Stomach (tissue), 9 donors: ENCODE data around the gene IPO13. TPM values are rescaled to one million over a fixed set of nuclear protein-coding genes. Genes with fewer than 3 reads are reported as not detected.

Source experiments
- DNase-seq, 2 donors: peaks; one replicate each; pipeline versions ENCODE4 v3.0.0 to v3.0.0-alpha.2; 2013 to 2019
- H3K27ac ChIP-seq, 5 donors: fragments of 200-600 bp in 4 of 5; sonication (generic) in 4 of 5; one replicate each; pipeline ENCODE4 v1.5.1; 2013 to 2019; ENCODE audit warnings: mild to moderate bottlenecking in 1 of 5, moderate library complexity in 1 of 5
- H3K27me3 ChIP-seq, 3 donors: fragments of 200-600 bp; sonication (generic); one replicate each; pipeline ENCODE4 v1.5.1; 2017 to 2019; ENCODE audit warnings: mixed run types in 1 of 3
- H3K36me3 ChIP-seq, 4 donors: fragments of 200-600 bp; sonication (generic); 1 replicate in 3 of 4; 2 replicates in 1 of 4; pipeline ENCODE4 v1.5.1; 2016 to 2019
- H3K4me1 ChIP-seq, 4 donors: fragments of 200-600 bp; sonication (generic); one replicate each; pipeline ENCODE4 v1.5.1; 2016 to 2019
- H3K4me3 ChIP-seq, 4 donors: fragments of 200-600 bp; sonication (generic) in 3 of 4; one replicate each; pipeline ENCODE4 v1.5.1; 2016 to 2019; ENCODE audit warnings: mild to moderate bottlenecking in 1 of 4
- H3K9me3 ChIP-seq, 4 donors: fragments of 200-600 bp; sonication (generic); one replicate each; pipeline ENCODE4 v1.5.1; 2016 to 2019
- EP300 ChIP-seq: sonication (generic); formaldehyde crosslinking; IDR thresholded peaks from one replicate; pipeline ENCODE4 v1.6.1; 2017; ENCODE audit warnings: antibody characterized with exemption
- POLR2A ChIP-seq, 4 donors: fragments of 450-650 bp; IDR thresholded peaks; one replicate each; pipeline ENCODE4 v1.6.1; 2016; ENCODE audit warnings: antibody characterized with exemption in 4 of 4, control low read depth in 2 of 4, mild to moderate bottlenecking in 1 of 4, moderate library complexity in 1 of 4
- POLR2AphosphoS5 ChIP-seq, 3 donors: sonication (generic); formaldehyde crosslinking; IDR thresholded peaks; one replicate each; pipeline ENCODE4 v1.6.1; 2016; ENCODE audit warnings: antibody characterized with exemption in 3 of 3
- WGBS, 5 donors: extraction: QIAGEN DNeasy Blood & Tissue Kit in 3 of 5; methylation state at CpG; one replicate each; pipeline versions ENCODE4 v1.1.5 to v1.1.7; 2013 to 2018; 5-methylcytosine and 5-hydroxymethylcytosine counted together
- intact Hi-C: fragments of 100-400 bp; cut with DNase I; formaldehyde crosslinking; loops from one replicate; pipeline ENCODE4 v1.15.1; 2023; ENCODE audit warnings: low total_unique reads
- polyA plus RNA-seq, 3 donors: library from polyadenylated mRNA; stranded (reverse); fragments of 200-250 nt; gene quantifications; one replicate each; pipeline ENCODE4 v1.2.3, GENCODE V29; 2013
- total RNA-seq, 5 donors: library from RNA; depleted of rRNA; stranded (reverse); fragments of >200 nt; gene quantifications; one replicate each; pipeline versions ENCODE4 v1.1.0 to v1.2.3, GENCODE V29; 2014 to 2016
- TF ChIP-seq, protein P1 (sequence below), 7 experiments: fragments of 450-650 bp in 4 of 7; fragments of 200-600 bp in 3 of 7; sonication (generic) in 3 of 7; IDR thresholded peaks; one replicate each; pipeline ENCODE4 v1.5.1; 2016 to 2019; ENCODE audit warnings: antibody characterized with exemption in 7 of 7, control low read depth in 2 of 7, mild to moderate bottlenecking in 1 of 7
- donor health status: healthy with polysubstance abuse.
- donor health status: Bipolar disorder and iron deficiency.
- donor health status: healthy.

IPO13 gene
- total and polyA plus RNA-seq, 8 donors: 6.2 to 54.5 (median 16.9) TPM

GRCh38 chr1:43970502-43970901 lies 23.8 kb downstream of the IPO13 start:
- 33 to 45% (median 42%) methylated on average over 3 to 5 of the region's 5 CpGs for WGBS, 5 donors
- no peak for TF ChIP-seq POLR2A (IDR thresholded peaks at IDR 0.05)
- H3K9me3 ChIP-seq: no peaks in the 10 kb centered on the region
- H3K4me1 ChIP-seq: peaks cover 16 to 39% (median 31%) of the 10 kb centered on the region in 4 donors
- peaks cover 3 to 48% (median 40%) of the 10 kb centered on the region in 4 donors for H3K36me3 ChIP-seq
- no peak for DNase-seq
- H3K4me3 ChIP-seq: peak overlapping the region; percentile 81 to 99 (median 93)
- intact Hi-C loops: no loop called here
- H3K27ac ChIP-seq: peak overlapping the region in 3 of 5 donors; percentile 32 to 75 (median 54)
- no peaks in the 10 kb centered on the region for H3K27me3 ChIP-seq

GRCh38 chr1:43970911-43971310 lies 24.2 kb downstream of the IPO13 start:
- no peaks in the 10 kb centered on the region for H3K9me3 ChIP-seq

DNA sequence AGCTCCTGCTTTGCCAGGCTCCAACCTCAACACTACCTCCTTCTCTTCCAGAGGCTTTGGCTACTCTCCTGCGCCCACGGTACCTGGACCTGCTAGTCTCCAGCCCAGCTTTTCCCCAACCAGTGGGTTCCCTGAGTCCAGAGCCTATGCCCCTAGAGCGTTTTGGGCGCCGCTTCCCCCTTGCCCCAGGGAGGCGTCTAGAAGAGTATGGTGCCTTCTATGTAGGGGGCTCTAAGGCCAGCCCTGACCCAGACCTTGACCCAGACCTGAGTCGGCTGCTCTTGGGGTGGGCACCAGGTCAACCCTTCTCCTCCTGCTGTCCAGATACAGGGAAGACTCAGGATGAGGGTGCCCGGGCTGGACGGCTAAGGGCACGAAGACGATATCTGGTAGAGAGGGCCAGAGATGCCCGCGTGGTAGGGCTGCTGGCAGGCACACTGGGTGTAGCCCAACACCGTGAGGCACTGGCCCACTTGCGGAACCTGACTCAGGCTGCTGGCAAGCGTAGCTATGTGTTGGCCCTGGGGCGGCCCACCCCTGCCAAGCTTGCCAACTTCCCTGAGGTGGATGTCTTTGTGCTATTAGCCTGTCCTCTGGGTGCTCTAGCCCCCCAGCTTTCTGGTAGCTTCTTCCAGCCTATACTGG lies 24.7 kb downstream of the IPO13 start:
- peak overlapping the region in 2 of 4 donors; percentile 96 to 99 for H3K4me3 ChIP-seq
- no peak overlapping the region for H3K27ac ChIP-seq
- no peaks in the 10 kb centered on the region for H3K9me3 ChIP-seq
- 93 to 97% (median 97%) methylated on average over 13 to 17 of the region's 17 CpGs for WGBS, 5 donors
- no peak for DNase-seq
- TF ChIP-seq, protein P1, sequence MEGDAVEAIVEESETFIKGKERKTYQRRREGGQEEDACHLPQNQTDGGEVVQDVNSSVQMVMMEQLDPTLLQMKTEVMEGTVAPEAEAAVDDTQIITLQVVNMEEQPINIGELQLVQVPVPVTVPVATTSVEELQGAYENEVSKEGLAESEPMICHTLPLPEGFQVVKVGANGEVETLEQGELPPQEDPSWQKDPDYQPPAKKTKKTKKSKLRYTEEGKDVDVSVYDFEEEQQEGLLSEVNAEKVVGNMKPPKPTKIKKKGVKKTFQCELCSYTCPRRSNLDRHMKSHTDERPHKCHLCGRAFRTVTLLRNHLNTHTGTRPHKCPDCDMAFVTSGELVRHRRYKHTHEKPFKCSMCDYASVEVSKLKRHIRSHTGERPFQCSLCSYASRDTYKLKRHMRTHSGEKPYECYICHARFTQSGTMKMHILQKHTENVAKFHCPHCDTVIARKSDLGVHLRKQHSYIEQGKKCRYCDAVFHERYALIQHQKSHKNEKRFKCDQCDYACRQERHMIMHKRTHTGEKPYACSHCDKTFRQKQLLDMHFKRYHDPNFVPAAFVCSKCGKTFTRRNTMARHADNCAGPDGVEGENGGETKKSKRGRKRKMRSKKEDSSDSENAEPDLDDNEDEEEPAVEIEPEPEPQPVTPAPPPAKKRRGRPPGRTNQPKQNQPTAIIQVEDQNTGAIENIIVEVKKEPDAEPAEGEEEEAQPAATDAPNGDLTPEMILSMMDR (IDR thresholded peaks at IDR 0.05): no peak
- TF ChIP-seq POLR2AphosphoS5 (IDR thresholded peaks at IDR 0.05) (no peak), POLR2A (IDR thresholded peaks at IDR 0.05) (no peak), EP300 (no peak)
- no peaks in the 10 kb centered on the region for H3K27me3 ChIP-seq
- peaks cover 6 to 44% (median 36%) of the 10 kb centered on the region in 4 donors for H3K36me3 ChIP-seq
- peaks cover 25 to 49% (median 41%) of the 10 kb centered on the region in 4 donors for H3K4me1 ChIP-seq
- intact Hi-C loops: no loop called here

More at GRCh38 chr1:43970911-43971310, 24.2 kb downstream of the IPO13 start:
- Histone ChIP-seq H3K4me1 (peaks cover 20 to 43% (median 36%) of the 10 kb centered on the region in 4 donors), H3K36me3 (peaks cover 3 to 44% (median 37%) of the 10 kb centered on the region in 4 donors), H3K4me3 (peak overlapping the region in 3 of 4 donors; percentile 90 to 99 (median 96)), H3K27ac (no peak overlapping the region), H3K27me3 (no peaks in the 10 kb centered on the region)
- TF ChIP-seq POLR2AphosphoS5 (IDR thresholded peaks at IDR 0.05): no peak
- no peak for TF ChIP-seq EP300
- no peak for TF ChIP-seq POLR2A (IDR thresholded peaks at IDR 0.05)
- TF ChIP-seq, protein P1 (IDR thresholded peaks at IDR 0.05): no peak
- intact Hi-C loops: no loop called here
- no peak for DNase-seq
- 84 to 92% (median 89%) methylated on average over 8 to 9 of the region's 9 CpGs for WGBS, 5 donors

- H3K36me3 ChIP-seq: peaks cover 13 to 50% (median 40%) of the 10 kb centered on the region in 4 donors
- 26 to 35% (median 29%) methylated on average over 9 of the region's 9 CpGs for WGBS, 5 donors
- TF ChIP-seq EP300: no peak
- no peak for TF ChIP-seq POLR2AphosphoS5 (IDR thresholded peaks at IDR 0.05)
- TF ChIP-seq, protein P1 (IDR thresholded peaks at IDR 0.05): no peak
- no peak for TF ChIP-seq POLR2A (IDR thresholded peaks at IDR 0.05)
- DNase-seq: no peak
- H3K4me3 ChIP-seq: peak overlapping the region; percentile 63 to 84 (median 76)
- no peaks in the 10 kb centered on the region for H3K9me3 ChIP-seq
- no peaks in the 10 kb centered on the region for H3K27me3 ChIP-seq
- H3K4me1 ChIP-seq: peaks cover 44 to 73% (median 63%) of the 10 kb centered on the region in 4 donors
- H3K27ac ChIP-seq: peak overlapping the region; percentile 90 to 97 (median 96)
- intact Hi-C loops: no loop called here
Measured at GRCh38 chr1:43973981-43974442, 27.3 kb downstream of the IPO13 start.
